Suppressor macrophage treated with lipopolysaccharide for 1 hour (primary cell): ENCODE results near the gene PRMT6.
A peak's percentile ranks its signal among the peaks of the same experiment; 100 is the strongest.
"Not testable (repeated sequence)": the region's sequence is repeated elsewhere in the genome, so short reads cannot be mapped to it uniquely, and the experiment has no call there.

Experiments
- DNase-seq, 3 donors: peaks; one replicate each; pipeline ENCODE4 v3.0.0-alpha.2; 2020 to 2022

PRMT6 gene

DNA sequence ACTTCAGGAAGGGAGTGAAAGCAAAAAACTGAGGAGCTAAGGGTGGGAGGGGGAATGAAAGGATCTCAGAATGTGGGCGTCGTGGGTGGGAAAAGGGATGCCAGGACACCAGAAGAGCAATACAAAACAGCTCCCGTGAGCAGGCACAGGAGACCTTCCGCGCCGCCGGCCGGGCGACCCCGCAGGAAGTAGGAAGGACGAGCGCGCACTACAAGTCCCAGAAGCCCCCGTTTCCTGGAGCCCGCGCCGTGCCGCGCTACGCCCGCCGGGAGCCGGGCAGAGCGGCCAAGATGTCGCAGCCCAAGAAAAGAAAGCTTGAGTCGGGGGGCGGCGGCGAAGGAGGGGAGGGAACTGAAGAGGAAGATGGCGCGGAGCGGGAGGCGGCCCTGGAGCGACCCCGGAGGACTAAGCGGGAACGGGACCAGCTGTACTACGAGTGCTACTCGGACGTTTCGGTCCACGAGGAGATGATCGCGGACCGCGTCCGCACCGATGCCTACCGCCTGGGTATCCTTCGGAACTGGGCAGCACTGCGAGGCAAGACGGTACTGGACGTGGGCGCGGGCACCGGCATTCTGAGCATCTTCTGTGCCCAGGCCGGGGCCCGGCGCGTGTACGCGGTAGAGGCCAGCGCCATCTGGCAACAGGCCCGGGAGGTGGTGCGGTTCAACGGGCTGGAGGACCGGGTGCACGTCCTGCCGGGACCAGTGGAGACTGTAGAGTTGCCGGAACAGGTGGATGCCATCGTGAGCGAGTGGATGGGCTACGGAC lies at the start of gene PRMT6:
PRMT6 (plus strand) TSS at position 249 of the 771 bp plus-strand sequence; CDS start at position 291, 42 bp downstream.
- peak; percentile 73 to 85 (median 84) for DNase-seq

- no peak for DNase-seq
Observed at GRCh38 chr1:107009281-107009680, 47.2 kb upstream of the PRMT6 start.

DNA sequence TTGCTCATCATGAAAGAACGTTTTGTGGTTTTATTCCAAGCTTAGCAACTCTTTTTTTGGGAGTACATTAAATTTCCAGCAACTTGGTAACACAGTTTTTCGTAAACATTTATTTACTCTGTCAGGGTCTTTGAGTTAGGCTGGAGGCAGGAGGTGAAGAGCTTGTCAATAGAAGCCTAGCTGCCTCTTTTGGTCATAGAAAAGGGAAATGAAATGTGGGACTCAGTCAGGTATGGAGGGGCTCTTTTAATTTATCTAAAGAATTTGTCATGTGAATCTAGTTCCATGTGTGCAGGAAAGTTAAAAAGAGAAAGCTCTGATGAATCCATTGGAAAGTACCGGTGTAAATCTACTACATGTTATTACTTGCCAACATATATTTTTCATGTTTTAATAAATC lies 45.9 kb upstream of the PRMT6 start:
- no peak for DNase-seq

GRCh38 chr1:107016376-107016978 lies 40.0 kb upstream of the PRMT6 start:
- DNase-seq: no peak

DNA sequence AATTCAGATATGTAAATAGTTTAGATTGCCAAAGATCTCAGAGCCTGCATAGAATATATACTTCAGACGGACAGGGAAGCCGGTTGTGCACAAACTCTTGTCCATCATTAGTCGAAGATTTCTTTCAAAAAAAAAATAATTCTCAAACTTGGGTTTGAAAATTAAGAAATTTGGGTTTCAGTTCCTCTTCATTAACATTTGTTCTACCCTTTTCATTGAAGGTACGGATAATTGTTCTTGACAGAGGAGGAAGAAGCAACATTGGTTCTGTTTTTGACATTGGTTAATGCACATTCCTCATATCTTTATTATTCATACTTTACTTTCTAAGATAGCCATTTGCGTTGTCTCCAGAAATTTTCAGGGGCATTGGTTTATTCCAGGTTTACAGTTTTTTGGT lies 38.0 kb upstream of the PRMT6 start:
- DNase-seq: no peak

GRCh38 chr1:107019166-107019565 lies 37.3 kb upstream of the PRMT6 start:
- DNase-seq: no peak

- DNase-seq: not testable (repeated sequence)
Observed at GRCh38 chr1:107038874-107039273, 17.6 kb upstream of the PRMT6 start.

GRCh38 chr1:107044310-107045220 lies 11.9 kb upstream of the PRMT6 start:
- DNase-seq: not testable (repeated sequence)

- no peak for DNase-seq
Observed at GRCh38 chr1:107047602-107048001, 8.9 kb upstream of the PRMT6 start.

DNA sequence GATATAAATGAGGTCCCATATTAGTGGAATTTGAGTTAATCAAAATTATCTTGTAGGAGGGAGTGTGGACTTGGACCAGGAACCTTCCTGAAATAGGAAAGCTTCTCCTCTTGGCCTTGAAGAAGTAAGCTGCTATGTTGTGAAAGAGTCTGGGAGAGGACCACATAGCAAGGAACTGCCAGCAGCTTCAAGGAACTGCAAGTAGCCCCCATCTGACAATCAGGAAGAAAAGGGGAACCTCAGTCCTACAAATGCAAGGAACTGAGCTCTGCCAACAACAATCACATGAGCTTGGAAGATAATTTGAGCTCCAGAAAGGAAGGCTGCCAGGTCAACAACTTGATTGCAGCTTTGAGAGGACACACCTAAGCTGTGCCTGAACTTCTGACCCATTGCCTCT lies 8.2 kb upstream of the PRMT6 start:
- peak in 2 of 3 donors; percentile 10 to 20 for DNase-seq

- DNase-seq: no peak
Observed at GRCh38 chr1:107051266-107051665, 5.2 kb upstream of the PRMT6 start.

DNA sequence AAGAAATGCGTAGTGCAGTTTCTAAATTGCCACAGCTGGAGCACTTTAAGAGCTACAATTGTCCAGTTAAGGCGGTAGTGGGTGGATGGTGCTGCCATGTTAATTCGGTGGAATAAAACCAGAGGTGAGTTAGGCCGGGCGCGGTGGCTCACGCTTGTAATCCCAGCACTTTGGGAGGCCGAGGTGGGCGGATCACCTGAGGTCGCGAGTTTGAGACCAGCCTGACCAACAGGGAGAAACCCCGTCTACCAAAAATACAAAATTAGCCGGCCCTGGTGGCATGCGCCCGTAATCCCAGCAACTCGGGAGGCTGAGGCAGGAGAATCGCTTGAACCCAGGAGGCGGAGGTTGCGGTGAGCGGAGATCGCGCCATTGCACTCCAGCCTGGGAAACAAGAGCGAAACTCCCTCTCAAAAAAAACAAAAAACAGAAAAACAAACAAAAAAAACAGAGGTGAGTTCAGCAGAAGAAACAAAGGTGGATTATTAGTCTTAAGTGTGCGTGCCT lies 502 bp upstream of the PRMT6 start:
- DNase-seq: not testable (repeated sequence)

DNA sequence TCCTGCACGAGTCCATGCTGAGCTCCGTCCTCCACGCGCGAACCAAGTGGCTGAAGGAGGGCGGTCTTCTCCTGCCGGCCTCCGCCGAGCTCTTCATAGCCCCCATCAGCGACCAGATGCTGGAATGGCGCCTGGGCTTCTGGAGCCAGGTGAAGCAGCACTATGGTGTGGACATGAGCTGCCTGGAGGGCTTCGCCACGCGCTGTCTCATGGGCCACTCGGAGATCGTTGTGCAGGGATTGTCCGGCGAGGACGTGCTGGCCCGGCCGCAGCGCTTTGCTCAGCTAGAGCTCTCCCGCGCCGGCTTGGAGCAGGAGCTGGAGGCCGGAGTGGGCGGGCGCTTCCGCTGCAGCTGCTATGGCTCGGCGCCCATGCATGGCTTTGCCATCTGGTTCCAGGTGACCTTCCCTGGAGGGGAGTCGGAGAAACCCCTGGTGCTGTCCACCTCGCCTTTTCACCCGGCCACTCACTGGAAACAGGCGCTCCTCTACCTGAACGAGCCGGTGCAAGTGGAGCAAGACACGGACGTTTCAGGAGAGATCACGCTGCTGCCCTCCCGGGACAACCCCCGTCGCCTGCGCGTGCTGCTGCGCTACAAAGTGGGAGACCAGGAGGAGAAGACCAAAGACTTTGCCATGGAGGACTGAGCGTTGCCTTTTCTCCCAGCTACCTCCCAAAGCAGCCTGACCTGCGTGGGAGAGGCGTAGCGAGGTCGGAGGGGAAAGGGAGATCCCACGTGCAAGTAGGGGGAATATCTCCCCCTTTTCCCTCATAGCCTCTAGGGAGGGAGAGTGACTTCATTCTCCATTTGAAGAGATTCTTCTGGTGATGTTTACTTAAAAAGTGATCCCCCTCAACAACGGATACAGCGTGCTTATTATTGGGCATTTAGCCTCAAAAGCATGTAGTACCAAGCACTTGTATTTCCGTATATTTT lies 991 bp downstream of the PRMT6 start:
- DNase-seq: peak; percentile 42 to 75 (median 59)

- peak in 2 of 3 donors; percentile 16 to 20 for DNase-seq
Observed at GRCh38 chr1:107058245-107059032, 2.0 kb downstream of the PRMT6 start.

DNA sequence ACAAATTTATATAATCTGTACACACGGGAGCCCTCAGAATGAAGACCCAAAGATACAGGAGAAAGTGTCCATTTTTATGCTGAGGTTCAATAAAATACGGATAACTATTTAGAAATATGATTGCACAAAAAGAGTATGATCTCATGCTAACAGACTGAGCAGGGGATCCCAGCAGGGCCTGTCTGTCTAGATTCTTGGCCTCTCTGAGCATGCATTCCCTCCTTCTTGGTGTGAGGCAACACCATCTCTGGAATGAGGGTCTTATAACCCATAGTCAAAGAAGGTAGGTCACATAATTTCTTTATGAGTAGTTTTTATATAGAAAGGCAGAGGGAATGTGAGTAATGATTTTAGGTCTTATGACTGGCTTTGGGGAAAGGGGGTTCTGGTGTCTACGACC lies 5.4 kb downstream of the PRMT6 start:
- no peak for DNase-seq

DNA sequence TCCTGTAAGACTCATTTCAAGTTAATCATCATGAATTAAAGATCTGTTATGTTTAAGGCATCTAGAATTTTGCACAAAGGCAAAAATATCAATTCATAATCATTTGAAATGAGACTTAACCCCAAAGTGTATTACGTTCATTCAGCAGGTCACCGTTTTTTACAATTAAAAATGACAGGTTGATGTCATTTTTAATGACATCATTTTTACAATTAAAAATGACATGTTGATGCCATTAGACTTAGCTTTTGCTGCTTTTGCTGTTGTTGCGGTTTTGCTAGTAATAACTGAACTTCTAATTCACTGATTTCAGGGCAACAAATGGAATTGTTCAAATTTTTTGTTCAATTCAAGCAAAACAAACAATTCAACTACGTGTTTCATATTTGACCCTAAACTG lies 17.0 kb downstream of the PRMT6 start:
- no peak for DNase-seq

GRCh38 chr1:107076841-107077240 lies 20.4 kb downstream of the PRMT6 start:
- DNase-seq: no peak

DNA sequence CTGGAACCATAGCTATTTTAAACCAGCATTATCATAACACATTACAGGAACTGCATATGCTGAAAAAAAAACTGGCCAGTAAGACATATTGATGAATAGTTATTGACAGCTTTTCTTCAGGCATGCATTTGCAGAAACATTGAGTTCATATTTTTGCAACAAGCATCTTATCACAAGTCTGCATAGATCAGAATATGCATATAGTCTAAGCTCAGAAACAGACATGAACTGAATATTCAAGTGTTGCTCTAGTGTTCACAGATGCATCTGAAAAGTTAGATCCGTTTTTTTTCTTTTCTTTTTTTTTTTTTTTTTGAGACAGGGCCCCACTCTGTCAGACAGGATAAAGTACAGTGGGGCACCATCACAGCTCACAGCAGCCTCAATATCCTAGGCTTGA lies 22.8 kb downstream of the PRMT6 start:
- no peak for DNase-seq

DNA sequence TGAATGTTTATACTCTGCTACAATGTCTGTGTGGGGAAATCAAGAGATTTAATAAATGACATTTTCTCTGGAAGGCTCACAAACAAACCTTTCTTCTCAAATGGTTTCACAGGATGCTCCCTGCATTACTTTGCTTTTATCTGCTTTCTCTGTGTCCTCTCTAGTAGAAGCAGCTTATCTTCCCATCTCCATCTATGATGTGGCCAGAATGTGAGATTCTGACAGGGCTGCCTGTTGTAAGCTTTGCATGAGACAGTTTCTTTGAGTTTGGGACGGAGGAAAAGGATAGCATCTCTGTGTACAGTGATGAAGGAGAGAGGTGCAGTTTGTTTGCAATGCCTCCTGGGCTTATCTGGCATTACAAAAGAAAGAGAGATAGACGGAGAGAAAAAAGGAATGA lies 24.6 kb downstream of the PRMT6 start:
- no peak for DNase-seq

DNA sequence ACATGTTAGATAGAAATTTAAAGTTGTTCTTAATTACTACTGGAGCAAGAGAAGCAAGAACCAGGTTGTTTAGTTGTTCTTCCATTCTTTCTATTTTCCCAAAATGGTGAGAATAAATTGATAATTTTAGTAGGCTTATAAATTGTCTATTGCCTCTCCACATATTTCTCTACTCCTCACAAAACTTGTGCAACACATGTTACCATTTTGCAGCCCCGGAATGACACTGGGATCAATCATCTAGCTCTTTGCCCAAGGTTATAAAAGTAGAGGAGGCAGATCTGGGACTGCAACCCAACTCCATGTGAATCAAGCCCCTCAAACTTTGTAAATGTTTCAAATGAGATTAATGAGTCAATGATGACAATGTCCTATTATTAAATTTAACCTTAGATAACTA lies 34.9 kb downstream of the PRMT6 start:
- no peak for DNase-seq

DNA sequence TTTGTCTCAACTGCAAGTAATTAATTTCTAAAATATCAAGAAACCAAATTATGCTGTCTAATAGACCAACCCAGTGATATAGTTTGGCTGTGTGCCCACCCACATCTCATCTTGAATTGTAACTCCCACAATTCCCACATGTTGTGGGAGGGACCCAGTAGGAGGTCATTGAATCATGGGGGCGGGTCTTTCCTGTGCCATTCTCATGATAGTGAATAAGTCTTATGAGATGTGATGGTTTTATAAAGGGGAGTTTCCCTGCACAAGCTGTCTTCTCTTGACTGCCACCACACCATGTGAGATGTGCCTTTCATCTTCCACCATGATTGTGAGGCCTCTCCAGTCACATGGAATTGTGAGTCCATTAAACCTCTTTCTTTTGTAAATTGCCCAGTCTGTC lies 36.9 kb downstream of the PRMT6 start:
- DNase-seq: peak in 1 of 3 donors; percentile 7
